ENCODE results near the gene EI24.

GRCh38 chr11:125562430-125562829, 6.8 kb upstream of the EI24 start:
- TF ChIP-seq CTCF (IDR thresholded peaks at IDR 0.05) (no peak), EP300 (IDR thresholded peaks at IDR 0.05) (no peak)
